HCEC 1CT (cell line): ENCODE results near the gene MAP3K2.

Source experiments
- DNase-seq: peaks from one replicate; pipeline ENCODE4 v3.0.0-alpha.2; 2017

The MAP3K2 gene

GRCh38 chr2:127407091-127407490 lies 19.3 kb upstream of the MAP3K2 start:
- no peak for DNase-seq

- DNase-seq, result no peak
Measured at GRCh38 chr2:127406454-127406853, 18.7 kb upstream of the MAP3K2 start.

- DNase-seq, result no peak
Measured at GRCh38 chr2:127405255-127405610, 17.5 kb upstream of the MAP3K2 start.

DNA sequence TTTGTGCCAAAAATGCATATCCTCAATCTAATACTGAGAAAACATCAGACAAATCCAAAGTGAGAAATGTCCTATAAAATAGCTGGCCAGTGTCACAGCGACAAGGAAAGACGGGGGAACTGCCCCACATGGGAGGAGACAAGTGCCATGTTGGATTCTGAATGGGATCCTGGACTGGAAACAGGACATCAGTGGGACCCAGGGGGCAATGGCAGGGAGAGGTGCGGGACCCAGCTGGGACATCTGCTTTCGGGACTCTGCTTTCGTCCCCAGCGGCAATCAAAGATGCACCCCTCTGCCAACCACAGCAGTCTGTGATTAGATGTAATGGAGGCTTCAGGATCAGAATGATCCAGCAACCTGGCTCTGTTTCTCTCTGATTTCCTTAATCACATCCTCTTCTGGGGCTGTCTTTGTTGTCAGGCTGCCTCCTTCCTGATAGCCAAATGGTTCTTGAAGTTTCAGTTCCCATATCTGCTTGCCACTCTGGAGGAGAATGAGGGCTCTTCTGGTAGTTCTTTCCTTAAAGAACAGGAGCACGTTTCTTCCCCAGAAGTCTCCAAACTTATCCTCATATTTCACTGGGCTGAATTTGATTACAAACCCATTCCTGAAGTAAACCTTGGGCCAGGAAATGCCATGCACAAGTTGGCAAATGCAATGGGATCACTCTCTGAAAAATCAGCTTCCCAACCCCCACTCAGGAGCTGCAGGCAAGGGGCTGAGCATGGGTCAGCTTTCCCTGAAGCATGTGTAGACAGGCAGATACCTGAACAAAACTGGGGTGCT lies 16.9 kb upstream of the MAP3K2 start:
- no peak for DNase-seq

- DNase-seq, result no peak
Measured at GRCh38 chr2:127403460-127403859, 15.7 kb upstream of the MAP3K2 start.

- DNase-seq, result no peak
Measured at GRCh38 chr2:127401757-127402695, 14.3 kb upstream of the MAP3K2 start.

DNA sequence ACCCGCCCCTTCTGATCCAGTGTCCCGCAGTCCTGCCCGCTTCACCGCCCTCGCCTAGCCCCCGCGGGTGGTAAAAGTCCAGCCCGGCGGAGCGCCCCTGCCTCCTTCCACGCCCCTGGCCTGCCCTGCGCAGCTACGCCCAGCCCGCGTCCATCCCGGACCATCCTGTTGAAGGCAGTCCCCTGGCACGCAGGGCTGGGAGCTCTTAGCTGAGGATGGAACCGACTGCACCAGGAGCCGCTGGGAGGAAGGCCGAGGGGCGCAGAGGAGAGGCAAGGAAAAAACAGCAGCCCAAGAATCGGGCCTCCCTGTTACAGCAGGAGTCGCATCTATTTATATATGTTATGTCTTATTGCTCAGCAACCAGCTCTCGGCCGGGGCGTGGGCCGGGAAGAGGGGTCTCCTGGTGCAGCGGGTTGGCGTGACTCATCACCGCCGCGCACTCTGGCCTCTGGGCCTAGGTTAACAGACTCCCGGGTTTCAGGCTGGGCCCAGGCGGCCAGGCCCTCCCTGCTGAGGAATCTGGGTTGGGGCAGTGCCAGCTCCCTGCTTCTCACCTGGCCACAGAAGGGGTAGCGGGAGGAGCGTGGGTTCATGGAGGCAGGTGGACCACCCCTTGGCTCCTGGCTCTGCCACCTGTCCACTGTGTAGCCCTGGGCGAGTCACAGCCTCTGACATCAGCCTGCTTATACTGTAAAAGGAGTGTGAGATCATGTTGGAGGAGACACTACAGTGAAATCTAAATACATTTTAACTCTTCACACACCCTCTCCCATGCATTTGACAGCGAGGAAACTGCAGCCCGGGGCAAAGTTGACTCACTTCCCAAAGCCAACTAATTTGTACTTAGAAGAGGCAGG lies 13.4 kb upstream of the MAP3K2 start:
- peak; percentile 17 for DNase-seq

DNA sequence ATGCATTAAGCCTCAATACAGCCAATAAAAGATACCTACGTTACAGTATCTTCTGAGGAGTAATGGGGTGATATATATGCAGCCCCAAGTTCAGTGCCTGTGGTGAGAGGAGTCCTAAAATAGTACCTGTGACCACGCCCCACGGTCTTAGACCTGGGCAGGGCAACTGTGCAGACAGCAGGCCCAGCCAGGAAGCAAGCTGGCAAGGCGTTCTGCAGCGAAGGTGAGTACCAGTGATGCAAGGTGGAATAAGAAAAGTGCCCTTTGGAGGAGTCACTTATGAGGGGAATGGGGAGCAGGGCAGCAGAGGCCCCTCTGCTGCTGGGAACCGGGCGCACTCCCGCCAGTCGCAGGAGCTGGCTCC lies 12.7 kb upstream of the MAP3K2 start:
- DNase-seq, result no peak

DNA sequence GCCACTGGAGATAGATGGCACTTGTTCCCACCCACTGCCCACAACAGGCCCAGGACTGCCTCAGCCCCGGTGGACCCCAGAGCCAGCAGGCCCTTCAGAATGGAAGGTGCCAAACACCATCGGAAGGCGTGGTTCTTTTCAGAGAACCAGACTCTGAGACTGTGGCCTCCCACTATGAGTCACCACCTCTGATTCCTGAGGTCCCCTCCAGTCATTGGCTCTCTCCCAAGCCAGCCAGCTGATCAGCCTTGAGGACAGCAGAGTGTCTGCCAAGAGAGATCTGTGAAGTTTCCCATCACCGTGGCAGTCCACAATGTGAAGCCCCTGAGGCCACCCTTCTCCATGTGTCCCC lies 10.4 kb upstream of the MAP3K2 start:
- peak; percentile 76 for DNase-seq

GRCh38 chr2:127397568-127398238 lies 9.9 kb upstream of the MAP3K2 start:
- no peak for DNase-seq

DNA sequence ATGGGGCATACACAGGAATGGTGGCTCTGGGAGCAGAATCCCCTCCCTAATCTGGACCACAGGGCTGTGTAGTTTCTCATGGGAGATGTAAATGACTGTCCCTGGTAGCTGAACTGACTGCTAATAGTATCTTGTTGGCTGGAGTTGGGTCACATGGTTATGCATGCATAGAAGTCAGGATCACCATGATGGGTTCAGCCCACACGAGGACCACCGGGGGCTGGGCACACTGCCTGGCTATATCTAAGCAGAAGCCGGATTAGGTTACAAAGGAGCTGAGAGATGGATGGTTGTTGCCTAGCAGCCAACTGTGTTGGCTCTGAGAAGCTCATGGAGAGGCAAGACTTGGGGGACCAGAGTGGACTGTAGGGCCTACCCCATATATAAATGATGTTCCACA lies 6.7 kb upstream of the MAP3K2 start:
- DNase-seq, result no peak

- DNase-seq, result no peak
Measured at GRCh38 chr2:127392828-127393578, 5.2 kb upstream of the MAP3K2 start.

DNA sequence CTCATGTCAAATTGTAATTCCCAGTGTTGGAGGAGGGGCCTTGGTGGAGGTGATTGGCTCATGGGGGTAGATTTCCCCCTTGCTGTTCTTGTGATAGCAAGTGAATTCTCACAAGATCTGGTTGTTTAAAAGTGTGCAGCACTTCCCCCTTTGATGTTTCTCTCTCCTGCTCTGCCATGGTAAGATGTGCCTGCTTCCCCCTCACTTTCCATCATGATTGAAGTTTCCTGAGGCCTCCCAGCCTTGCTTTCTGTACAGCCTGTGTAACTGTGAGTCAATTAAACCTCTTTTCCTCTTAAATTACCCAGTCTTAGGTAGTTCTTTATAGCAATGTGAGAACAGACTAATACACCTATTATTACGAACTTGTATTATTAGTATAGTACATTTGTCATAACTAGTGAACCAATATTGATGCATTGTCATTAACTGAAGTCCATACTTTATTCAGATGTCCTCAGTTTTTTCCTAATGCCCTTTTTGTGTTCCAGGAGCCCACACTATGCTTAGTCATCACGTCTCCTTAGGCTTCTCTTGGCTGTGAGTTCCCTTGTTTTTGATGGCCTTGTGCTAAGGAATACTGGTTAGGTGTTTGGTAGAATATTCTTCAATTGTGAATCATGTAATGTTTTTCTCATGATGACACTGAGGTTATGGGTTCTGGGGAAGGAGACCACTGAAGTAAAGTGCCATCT lies 4.5 kb upstream of the MAP3K2 start:
- no peak for DNase-seq

DNA sequence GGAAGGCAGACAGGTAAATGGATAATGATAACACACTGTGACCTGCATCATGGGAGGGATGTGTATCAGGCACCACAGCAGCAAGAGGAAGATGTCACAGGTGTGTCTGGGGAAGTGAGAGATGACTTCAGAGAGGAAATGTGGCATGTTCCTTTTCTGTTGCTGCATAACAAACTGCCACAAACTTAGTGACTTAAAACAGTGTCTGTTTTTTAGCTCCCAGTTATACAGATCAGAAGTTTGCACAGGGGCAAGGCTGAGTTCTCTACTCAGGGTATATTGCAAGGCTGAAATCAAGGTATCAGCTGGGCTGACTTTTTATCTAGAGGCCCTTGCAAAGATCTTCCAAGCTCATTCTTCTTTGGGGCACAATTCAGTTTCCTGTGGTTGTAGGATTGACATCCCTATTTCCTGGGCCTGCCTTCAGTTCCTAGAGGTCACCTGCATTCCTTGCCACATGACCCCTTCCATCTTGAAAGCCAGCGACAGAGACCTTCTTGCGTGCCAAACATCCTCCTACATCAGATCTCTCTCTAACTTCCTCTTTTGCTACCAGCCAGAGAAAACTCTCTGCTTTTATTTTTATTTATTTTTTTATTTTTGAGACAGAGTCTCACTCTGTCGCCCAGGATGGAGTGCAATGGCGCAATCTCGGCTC lies 2.1 kb upstream of the MAP3K2 start:
- no peak for DNase-seq

DNA sequence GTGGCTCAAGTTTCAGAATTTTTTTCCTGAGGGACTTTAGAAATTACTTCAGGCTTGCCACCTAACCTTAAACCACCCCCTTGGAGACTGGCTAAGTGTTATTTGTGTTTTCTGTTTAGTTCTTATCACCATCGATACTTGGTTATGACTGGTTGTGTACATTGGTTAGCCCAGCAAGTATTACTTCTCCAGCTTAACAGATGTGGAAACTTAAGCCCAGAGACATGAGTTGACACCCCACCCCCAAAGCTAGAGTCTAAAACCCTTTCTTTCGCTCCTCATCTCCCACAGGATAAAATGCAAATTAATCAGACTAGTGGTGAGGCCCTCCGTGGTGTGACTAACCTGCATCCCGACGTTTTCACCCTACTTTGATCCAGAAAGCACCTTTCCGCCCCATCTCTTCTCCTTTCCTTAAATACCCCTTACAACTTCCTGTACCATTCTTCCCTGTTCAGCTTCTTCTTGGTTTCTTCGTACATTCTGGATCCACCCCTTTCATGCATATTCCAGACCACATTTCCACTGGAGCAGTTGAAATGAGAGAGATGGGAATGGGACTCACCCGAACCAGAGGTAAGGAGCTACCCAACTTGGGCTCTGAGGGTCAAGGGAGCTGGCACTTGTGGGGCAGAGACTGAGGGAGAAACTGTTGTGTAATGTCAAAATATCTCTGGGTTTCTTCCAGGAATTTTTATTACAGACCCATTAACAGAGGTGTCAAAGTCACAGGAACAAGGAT lies 819 bp upstream of the MAP3K2 start:
- peak; percentile 19 for DNase-seq

- DNase-seq, result peak; percentile 81
Measured at GRCh38 chr2:127386764-127387654, 766 bp downstream of the MAP3K2 start.

- no peak for DNase-seq
Measured at GRCh38 chr2:127386246-127386645, 1.5 kb downstream of the MAP3K2 start.

GRCh38 chr2:127384529-127384928 lies 3.2 kb downstream of the MAP3K2 start:
- DNase-seq, result no peak

GRCh38 chr2:127382831-127383230 lies 4.9 kb downstream of the MAP3K2 start:
- DNase-seq, result no peak
